Transverse colon (tissue), 4 donors: ENCODE results near the gene SPDYE4. TPM values are rescaled to one million over a fixed set of nuclear protein-coding genes. Genes with fewer than 3 reads are reported as not detected.
A peak's percentile ranks its signal among the peaks of the same experiment; 100 is the strongest.

Experiments used
- DNase-seq: peaks from one replicate; pipeline ENCODE4 v3.0.0-alpha.2; 2019
- H3K27ac ChIP-seq, 4 donors: fragments of 200-600 bp; sonication (generic); 2 replicates each; pipeline ENCODE4 v1.5.1; 2016 to 2018; ENCODE audit warnings: inconsistent platforms in 4 of 4
- H3K27me3 ChIP-seq: fragments of 200-600 bp; sonication (generic); 2 replicates; pipeline ENCODE4 v1.5.1; 2017; ENCODE audit warnings: inconsistent platforms
- H3K36me3 ChIP-seq, 4 donors: fragments of 200-600 bp; sonication (generic); 2 replicates each; pipeline ENCODE4 v1.5.1; 2017 to 2019; ENCODE audit warnings: inconsistent platforms in 4 of 4
- H3K4me1 ChIP-seq, 4 donors: fragments of 200-600 bp; sonication (generic); 2 replicates each; pipeline ENCODE4 v1.5.1; 2017 to 2020; ENCODE audit warnings: inconsistent platforms in 4 of 4
- H3K4me3 ChIP-seq, 4 donors: fragments of 200-600 bp; sonication (generic); 1 replicate in 1 of 4; 2 replicates in 3 of 4; pipeline versions ENCODE4 v1.5.1 to v1.6.1; 2017 to 2019; ENCODE audit warnings: inconsistent platforms in 4 of 4
- H3K9me3 ChIP-seq, 2 donors: fragments of 200-600 bp; sonication (generic); 2 replicates each; pipeline ENCODE4 v1.5.1; 2017 to 2019; ENCODE audit warnings: inconsistent platforms in 2 of 2
- CTCF ChIP-seq, 5 experiments: fragments of 200-600 bp in 3 of 5; fragments of 450-650 bp in 2 of 5; sonication (generic) in 3 of 5; IDR thresholded peaks; 1 replicate in 2 of 5; 2 replicates in 3 of 5; pipeline ENCODE4 v1.5.1; 2016 to 2017; ENCODE audit warnings: antibody characterized with exemption in 5 of 5, inconsistent platforms in 3 of 5, mild to moderate bottlenecking in 2 of 5, moderate library complexity in 1 of 5
- EP300 ChIP-seq: sonication (generic); formaldehyde crosslinking; IDR thresholded peaks from one replicate; pipeline ENCODE4 v1.6.1; 2017; ENCODE audit warnings: antibody characterized with exemption, low read depth
- POLR2A ChIP-seq: fragments of 450-650 bp; IDR thresholded peaks from one replicate; pipeline ENCODE4 v1.6.1; 2016; ENCODE audit warnings: antibody characterized with exemption, mild to moderate bottlenecking, moderate library complexity
- POLR2AphosphoS5 ChIP-seq, 3 donors: sonication (generic); formaldehyde crosslinking; IDR thresholded peaks; one replicate each; pipeline ENCODE4 v1.6.1; 2016; ENCODE audit warnings: antibody characterized with exemption in 3 of 3
- WGBS, 2 donors: methylation state at CpG; one replicate each; pipeline ENCODE4 v1.1.5; 2018; ENCODE audit warnings: low coverage in 1 of 2; 5-methylcytosine and 5-hydroxymethylcytosine counted together
- in situ Hi-C, 4 donors: fragments of 200-750 bp; cut with MboI; loops; one replicate each; pipeline versions ENCODE4 v1.15.0 to v1.15.1; 2017; ENCODE audit warnings: low sequenced_read_pairs in 3 of 4, low pct_ligation_motif_present in 1 of 4, low pct_unique_long_range_greater_than_20kb in 1 of 4
- intact Hi-C: fragments of 100-400 bp; cut with DNase I; formaldehyde crosslinking; loops from one replicate; pipeline ENCODE4 v1.15.1; 2023; ENCODE audit warnings: low total_unique reads
- total RNA-seq, 4 donors: library from RNA; depleted of rRNA; stranded (reverse); fragments of >200 nt; gene quantifications; one replicate each; pipeline ENCODE4 v1.1.0, GENCODE V29; 2016

The SPDYE4 gene
- total RNA-seq, 4 donors from 2014 or later = not detected

- Histone ChIP-seq H3K36me3 (no peaks in the 10 kb centered on the region), H3K27ac (no peak overlapping the region), H3K9me3 (no peaks in the 10 kb centered on the region), H3K27me3 (peaks cover 5% of the 10 kb centered on the region), H3K4me1 (no peaks in the 10 kb centered on the region), H3K4me3 (no peak overlapping the region)
- TF ChIP-seq CTCF (IDR thresholded peaks at IDR 0.05) (peak in 1 of 5 experiments; percentile 24), POLR2A (no peak)
- no peak for DNase-seq
- in situ Hi-C loops = no loop called here
- 74 to 100% methylated on average over 1 to 12 of the region's 12 CpGs for whole genome bisulfite sequencing, 2 donors
- intact Hi-C loops = no loop called here
These were observed 5.0 kb downstream of the SPDYE4 start for GRCh38 chr17:8753136-8753975.

- 64 to 77% methylated on average over 3 of the region's 3 CpGs for WGBS, 2 donors
- TF ChIP-seq CTCF (IDR thresholded peaks at IDR 0.05) (no peak), EP300 (no peak), POLR2A (no peak), POLR2AphosphoS5 (IDR thresholded peaks at IDR 0.05) (no peak)
- H3K27me3 ChIP-seq = peaks cover under 1% of the 10 kb centered on the region
- H3K36me3 ChIP-seq = no peaks in the 10 kb centered on the region
- no peaks in the 10 kb centered on the region for H3K9me3 ChIP-seq
- H3K27ac ChIP-seq = no peak overlapping the region
- in situ Hi-C loops = loop anchor here in 3 of 4 donors (10.0 to 25.0 kb wide), 3 partner anchors 175 to 337 kb away; no protein-coding TSS in a partner anchor
- no peak overlapping the region for H3K4me3 ChIP-seq
- DNase-seq = no peak
- H3K4me1 ChIP-seq = peaks cover 0 to 17% (median 8%) of the 10 kb centered on the region in 4 donors
- intact Hi-C loops = loop anchor here (5.0 kb wide), 1 partner anchor 342 kb away; no protein-coding TSS in a partner anchor
These were observed 8.7 kb downstream of the SPDYE4 start for GRCh38 chr17:8749616-8750015.

- TF ChIP-seq POLR2AphosphoS5 (IDR thresholded peaks at IDR 0.05) (no peak), EP300 (no peak), POLR2A (no peak), CTCF (IDR thresholded peaks at IDR 0.05) (no peak)
- intact Hi-C loops = loop anchor here (1.0 to 5.0 kb wide), 2 partner anchors 168 to 340 kb away; no protein-coding TSS in a partner anchor
- WGBS, 2 donors = 87 to 100% methylated on average over 3 of the region's 3 CpGs
- Histone ChIP-seq H3K4me3 (no peak overlapping the region), H3K4me1 (peaks cover 0 to 17% (median 8%) of the 10 kb centered on the region in 4 donors), H3K9me3 (no peaks in the 10 kb centered on the region), H3K36me3 (no peaks in the 10 kb centered on the region), H3K27me3 (no peaks in the 10 kb centered on the region), H3K27ac (no peak overlapping the region)
- no peak for DNase-seq
- in situ Hi-C loops = loop anchor here in 3 of 4 donors (10.0 to 25.0 kb wide), 3 partner anchors 173 to 335 kb away; no protein-coding TSS in a partner anchor
These were observed 10.6 kb downstream of the SPDYE4 start for GRCh38 chr17:8747742-8748141.

GRCh38 chr17:8746501-8747236, 11.7 kb downstream of the SPDYE4 start:
- H3K9me3 ChIP-seq = no peaks in the 10 kb centered on the region
- intact Hi-C loops = loop anchor here (5.0 kb wide), 1 partner anchor 339 kb away; no protein-coding TSS in a partner anchor
- no peaks in the 10 kb centered on the region for H3K27me3 ChIP-seq
- peaks cover 0 to 17% (median 8%) of the 10 kb centered on the region in 4 donors for H3K4me1 ChIP-seq
- 15 to 33% methylated on average over 3 to 9 of the region's 9 CpGs for WGBS, 2 donors
- H3K27ac ChIP-seq = no peak overlapping the region
- no peaks in the 10 kb centered on the region for H3K36me3 ChIP-seq
- in situ Hi-C loops = loop anchor here in 3 of 4 donors (10.0 to 25.0 kb wide), 3 partner anchors 172 to 334 kb away; no protein-coding TSS in a partner anchor
- DNase-seq = no peak
- TF ChIP-seq POLR2A (no peak), EP300 (no peak), CTCF (IDR thresholded peaks at IDR 0.05) (no peak), POLR2AphosphoS5 (IDR thresholded peaks at IDR 0.05) (no peak)
- H3K4me3 ChIP-seq = peak overlapping the region in 2 of 4 donors; percentile 59 to 63
